Ishikawa (cell line): ENCODE results near the gene LRBA.

Experiments
- MAX ChIP-seq: IDR thresholded peaks from 2 replicates; pipeline ENCODE4 v1.6.1; 2012
- TCF12 ChIP-seq: IDR thresholded peaks from 2 replicates; pipeline ENCODE4 v1.6.1; 2012; ENCODE audit warnings: low read depth
- USF1 ChIP-seq: IDR thresholded peaks from 2 replicates; pipeline ENCODE4 v1.6.1; 2012
- ZBTB7A ChIP-seq: IDR thresholded peaks from 2 replicates; pipeline ENCODE4 v1.6.1; 2012; ENCODE audit warnings: low read depth

DNA sequence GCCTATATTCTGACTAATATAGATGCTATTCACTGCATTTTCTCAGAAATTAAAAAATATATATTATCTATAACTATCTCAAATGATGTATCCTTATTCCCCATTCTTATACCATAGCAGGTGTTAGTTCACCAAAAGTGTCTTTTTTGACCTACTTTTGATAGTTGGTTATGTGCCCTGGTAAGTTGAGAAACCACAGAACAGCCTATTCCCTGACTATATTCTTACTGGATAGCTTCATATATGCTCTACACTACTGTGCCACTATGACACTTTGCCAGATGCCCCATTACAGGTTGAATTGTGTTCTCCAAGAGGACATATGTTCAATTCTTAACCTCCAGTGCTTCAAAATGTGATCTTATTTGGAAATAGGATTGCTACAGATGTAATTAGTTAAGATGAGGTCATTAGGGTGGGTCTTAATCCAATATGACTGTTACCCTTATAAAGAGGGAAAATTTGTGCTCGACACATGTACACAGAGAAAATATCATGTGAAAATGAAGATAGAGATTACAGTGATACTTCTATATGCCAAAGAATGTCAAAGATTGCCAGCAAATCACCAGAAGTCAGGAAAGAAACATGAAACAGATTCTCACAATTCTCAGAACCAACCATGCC is 76.1 kb downstream of the LRBA start:
- peak; percentile 18; the same call in 1 of the 2 replicates for TF ChIP-seq MAX
- no peak for TF ChIP-seq TCF12
- no peak for TF ChIP-seq USF1
- TF ChIP-seq ZBTB7A: no peak
